CD1c-positive myeloid dendritic cell (primary cell): ENCODE measurements around the gene KIF17.

Experiments
- DNase-seq: peaks from one replicate; pipeline ENCODE4 v3.0.0-alpha.2; 2016; ENCODE audit errors: extremely low spot score

The KIF17 gene

DNA sequence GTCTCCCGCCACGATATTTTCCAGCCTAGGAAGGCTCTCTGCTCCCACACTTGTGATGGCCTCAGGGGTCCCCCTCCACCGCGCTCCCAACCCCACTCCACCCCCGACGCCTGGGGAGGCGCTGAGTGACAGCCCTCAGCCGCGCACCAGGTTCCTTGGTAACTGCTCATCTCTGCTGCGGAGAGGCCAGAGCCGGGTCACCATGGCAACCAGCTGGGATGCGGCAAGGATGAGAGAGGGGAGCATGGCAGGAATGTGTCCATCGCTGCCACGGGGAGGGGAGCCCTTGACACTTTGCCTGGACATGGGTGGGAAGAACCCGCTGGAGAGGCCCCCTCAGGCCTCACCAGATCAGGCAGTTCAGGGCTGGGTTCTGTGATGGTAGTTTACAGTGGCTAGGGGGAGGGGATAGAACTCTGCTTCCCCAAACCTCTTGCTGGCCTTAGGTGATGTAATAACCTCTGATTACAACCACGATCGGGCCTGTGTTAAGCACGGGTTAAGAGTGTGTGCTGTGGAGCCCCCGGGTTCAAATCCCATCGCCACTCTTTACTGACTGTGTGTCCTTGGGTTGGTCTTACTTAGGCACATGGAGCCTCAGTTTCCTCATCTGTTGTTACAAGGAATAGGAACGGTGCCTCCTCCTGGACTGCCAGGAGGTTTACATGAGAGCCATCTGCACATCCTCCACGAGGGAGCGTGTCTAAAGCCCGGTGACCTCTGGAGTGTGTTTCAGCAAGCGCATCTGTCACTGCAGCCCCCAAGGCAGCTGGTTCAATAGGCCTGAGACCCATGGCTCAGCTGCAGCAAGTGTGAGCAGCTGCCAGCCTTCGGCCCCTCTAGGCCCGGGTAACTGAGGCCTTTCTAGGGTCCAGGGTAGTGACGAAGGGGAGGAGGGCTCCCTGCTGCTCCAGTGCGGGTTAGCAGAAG is 6.3 kb downstream of the KIF17 start:
- DNase-seq: no peak

GRCh38 chr1:20710469-20711284 is 7.1 kb downstream of the KIF17 start:
- no peak for DNase-seq

DNA sequence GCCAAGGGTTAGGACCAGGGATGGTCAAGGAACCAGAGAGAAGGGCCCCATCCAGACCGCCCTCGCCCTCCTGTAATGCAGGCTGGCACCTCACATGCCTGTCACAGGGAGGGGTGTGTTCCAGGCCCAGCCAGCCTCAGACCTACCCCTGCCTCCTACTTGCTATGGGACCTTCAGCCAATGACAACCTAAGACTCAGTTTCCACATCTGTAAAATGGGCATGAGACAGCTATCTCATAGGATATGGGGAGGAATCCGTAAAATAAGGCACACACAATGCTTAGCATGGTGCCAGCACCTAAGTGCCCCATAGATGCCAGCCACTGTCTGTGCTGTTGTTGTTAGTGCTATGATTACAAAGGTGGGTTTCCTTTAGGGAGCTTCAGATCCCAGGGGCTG is 7.9 kb downstream of the KIF17 start:
- no peak for DNase-seq

- no peak for DNase-seq
Measured at GRCh38 chr1:20708891-20709290, 8.9 kb downstream of the KIF17 start.

- DNase-seq: no peak
Measured at GRCh38 chr1:20708057-20708456, 9.8 kb downstream of the KIF17 start.

DNA sequence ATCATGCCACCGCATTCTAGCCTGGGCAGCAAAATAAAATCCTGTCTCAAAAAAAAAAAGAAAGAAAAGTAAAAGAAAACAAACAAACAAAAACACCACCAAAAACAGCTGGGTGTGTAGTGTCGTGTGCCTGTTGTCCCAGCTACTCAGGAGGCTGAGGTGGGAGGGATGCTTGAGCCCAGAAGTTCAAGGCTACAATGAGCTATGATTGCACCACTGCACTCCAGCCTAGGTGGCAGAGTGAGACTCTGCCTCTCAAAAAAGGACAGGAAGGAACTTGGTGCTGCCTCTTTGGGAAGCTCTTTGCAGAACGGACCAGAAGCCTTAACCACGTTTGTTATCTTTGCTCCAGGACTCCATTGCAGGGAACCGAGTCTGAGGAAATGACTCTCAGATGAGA is 11.0 kb downstream of the KIF17 start:
- no peak for DNase-seq

GRCh38 chr1:20705203-20705755 is 12.5 kb downstream of the KIF17 start:
- DNase-seq: no peak

GRCh38 chr1:20704390-20705202 is 13.2 kb downstream of the KIF17 start:
- no peak for DNase-seq

DNA sequence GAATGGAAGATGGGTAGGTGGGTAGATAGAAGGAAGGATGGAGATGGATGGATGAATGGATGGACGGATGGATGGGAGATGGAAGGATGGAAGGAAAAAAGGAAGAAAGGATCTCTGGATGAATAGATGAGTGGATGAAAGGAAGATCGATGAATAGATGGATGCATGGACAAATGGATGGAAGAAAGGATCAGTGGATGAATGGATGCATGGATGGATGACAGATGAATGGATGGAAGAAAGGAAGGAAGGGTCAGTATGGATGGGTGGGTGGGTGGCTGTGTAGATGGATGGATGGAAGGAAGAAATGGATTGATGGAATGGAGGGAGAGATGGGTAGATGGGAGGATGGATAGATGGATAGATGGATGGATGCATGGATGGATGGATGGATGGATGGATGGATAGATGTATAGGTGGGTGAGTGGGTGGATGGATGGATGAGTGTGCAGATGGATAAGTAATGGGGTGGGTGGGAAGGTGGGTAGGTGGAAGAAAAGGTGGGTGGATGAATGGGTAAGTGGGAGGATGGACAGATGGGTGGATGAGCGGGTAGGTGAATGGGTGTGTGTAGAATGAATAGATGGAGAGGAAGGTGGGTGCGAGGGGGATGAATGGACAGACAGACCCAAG is 14.6 kb downstream of the KIF17 start:
- DNase-seq: no peak

DNA sequence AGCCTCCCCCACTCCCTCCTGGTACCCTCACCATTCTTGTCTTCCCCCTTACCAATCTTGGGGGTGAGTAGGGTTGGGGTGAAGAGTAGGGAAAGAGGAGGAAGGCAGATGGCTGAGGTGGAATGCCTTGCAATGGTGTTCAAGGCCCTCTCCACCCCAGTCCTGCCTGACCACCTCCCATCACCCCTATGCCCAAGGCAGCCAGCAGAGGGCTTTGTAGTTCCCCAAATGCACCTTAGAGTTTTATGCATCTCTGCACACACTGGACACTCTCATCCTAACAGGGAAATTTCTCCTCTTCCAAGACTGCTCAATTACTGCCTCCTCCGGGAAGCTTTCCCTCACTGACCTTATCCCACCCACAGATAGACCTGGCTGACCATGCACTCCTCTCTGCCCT is 15.4 kb downstream of the KIF17 start:
- DNase-seq: peak; percentile 18

GRCh38 chr1:20701847-20702246 is 16.0 kb downstream of the KIF17 start:
- DNase-seq: no peak

DNA sequence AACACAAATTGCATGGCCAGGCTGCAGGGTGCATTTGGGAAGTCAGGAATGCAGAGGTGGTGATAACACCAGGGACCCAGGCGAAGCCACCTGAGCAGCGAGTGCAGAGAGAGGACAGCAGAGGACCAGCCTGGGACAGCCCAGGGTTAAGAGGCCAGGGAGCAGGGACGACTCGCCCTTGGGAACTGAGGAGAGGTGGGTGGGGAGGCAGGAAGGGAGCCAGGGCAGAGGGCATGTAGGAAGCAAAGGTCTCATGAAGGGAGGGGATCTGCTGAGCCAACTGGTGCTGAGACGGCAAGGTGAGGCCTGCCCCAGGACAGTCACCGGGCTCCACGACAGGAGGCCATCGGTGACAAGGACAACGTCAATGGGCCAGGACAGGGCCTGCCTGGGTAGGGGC is 16.4 kb downstream of the KIF17 start:
- no peak for DNase-seq

DNA sequence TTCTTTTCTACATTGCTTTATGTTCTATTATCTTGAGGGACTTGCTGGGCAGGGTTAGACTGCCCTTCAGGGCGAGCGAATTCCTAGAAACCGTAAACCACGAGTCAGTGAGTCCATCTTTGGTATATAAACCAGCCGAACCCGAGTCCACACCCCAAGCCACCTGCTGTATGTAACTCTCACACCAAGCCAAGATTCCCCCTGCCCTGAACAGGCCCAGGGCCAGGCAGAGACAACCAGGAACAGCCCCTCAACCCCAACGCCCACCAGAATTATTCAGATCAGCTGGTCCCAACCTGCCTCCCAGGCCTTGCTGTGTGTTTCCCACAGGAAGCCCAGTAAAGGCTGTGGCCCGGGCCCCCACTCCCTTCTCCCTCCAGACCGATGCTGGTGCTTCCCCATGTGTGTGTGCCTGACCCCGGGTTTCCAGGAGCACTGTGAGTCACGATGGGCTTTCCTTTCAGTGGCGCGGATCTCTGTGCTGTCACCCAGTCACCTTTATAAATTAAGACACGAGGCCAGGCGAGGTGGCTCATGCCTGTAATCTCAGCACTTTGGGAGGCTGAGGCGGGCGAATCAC is 17.1 kb downstream of the KIF17 start:
- DNase-seq: no peak

- no peak for DNase-seq
Measured at GRCh38 chr1:20699558-20699957, 18.2 kb downstream of the KIF17 start.

- no peak for DNase-seq
Measured at GRCh38 chr1:20698195-20698910, 19.5 kb downstream of the KIF17 start.

DNA sequence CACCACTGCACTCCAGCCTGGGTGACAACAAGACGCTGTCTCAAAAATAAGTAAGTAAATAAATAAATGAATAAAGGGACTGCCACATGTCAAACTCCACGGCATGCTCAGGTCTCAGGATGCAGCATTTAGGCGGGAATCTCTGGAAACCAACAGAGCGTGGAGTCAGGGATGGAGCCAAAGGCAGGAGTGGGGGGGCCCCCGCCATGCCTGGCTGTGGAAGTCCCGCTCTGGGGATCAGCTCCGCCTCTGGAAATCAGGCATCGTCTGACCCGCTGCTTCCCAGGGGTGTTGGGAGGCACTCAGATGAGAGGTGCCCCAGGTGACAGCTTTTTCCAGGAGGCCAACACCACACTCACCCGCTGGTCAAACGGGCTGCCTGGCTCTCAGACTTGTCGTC is 20.2 kb downstream of the KIF17 start:
- no peak for DNase-seq

DNA sequence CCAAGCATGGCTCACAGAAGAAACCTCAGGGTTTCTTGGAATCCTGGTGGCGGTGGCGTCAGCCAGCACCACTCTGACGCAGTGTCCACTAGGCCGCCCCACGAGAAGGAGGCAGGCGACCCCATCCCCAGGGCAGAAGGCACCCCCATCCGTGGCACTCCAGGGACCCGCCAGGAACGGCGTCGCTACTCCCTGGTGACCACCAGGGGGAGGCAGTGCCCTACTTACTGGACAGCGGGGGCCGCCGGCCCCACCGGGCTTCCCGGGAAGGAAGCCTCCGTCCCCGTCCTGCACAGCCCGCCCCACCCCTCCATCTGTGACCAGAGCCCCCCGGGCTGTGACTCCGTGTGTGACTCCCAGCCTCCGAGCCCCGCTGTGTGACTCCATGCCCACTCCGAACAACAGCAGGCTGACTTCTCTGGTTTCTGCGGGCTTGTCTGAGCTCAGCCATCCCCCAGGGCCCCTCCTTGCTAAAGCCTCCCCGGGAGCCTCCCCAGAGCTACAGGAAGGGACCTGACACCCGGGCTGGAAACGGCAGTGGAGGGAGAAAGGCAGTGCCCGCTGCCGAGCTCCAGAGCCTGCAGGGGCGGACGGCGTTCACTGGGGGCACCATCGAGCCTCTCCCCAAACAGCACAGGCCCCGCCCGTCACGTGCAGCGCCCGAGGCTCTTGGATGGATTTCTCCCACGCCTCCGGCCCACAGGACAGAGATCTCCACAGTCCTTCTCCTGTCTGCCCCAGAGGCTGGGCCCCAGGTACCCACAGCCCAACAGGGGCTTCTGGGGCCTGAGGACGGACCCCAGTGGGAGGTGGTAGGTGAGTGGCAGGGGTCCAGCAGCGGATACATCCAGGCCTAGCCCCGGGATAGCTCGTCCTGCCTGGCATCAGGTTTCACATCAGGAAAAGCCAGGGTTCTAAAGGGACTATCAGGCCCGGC is 21.1 kb downstream of the KIF17 start:
- peak; percentile 90 for DNase-seq

DNA sequence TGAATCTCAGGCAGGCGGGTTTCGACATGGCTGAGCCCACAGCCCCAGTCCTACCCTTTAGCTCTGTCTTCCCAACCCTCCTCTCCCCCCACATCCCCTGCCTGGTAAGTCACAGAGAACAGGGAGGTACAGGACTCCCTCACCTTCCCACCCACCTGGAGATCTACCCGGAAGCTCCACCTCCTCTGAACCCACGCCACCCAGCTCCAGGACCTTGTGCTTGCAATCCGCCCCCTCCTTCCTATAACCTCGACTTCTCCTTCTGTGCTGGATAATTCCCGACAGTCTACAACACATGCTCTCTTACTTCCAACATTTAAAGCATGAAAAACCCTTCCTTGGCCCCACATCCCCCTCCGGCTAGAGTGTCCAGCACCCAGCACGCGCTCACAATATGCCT is 22.3 kb downstream of the KIF17 start:
- no peak for DNase-seq

DNA sequence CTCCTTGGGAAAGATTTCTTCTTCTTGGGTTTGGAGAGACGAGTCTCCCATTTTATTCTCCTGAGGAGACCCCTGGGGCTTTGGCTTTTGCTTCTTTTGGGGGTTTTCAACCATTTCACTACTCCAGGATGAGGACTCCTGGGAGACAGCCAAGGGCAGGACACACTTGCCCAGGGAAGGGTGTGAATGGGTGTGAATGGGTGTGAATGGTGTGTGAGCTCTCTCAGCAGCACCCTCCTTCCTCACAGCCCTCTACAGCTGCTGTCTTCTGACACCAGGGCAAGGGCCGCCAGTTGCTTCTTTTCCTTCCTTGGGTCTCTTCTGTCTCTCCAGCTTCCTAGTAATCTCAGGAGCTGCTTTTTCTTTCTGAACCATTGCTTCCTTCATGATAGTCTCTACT is 24.2 kb downstream of the KIF17 start:
- DNase-seq: no peak
